Measurements from ENCODE around the gene LIFR.

LIFR gene

GRCh38 chr5:38471709-38472108 lies 84.7 kb downstream of the LIFR start:
- no peak overlapping the region for H3K9ac ChIP-seq (ENCODE audit: low read depth, low read length, poor library complexity, severe bottlenecking)
- TF ChIP-seq EZH2phosphoT487 (IDR thresholded peaks at IDR 0.05; ENCODE audit: borderline replicate concordance) (no peak), CTCF (conservative IDR thresholded peaks at IDR 0.05; ENCODE audit: low read length) (no peak)
- peaks cover 20% of the 10 kb centered on the region for H3K27me3 ChIP-seq (ENCODE audit: insufficient read depth, low read length, poor library complexity, severe bottlenecking)
- no peaks in the 10 kb centered on the region for H3K9me2 ChIP-seq (replicated peaks; ENCODE audit: low read depth, low read length)
- no peaks in the 10 kb centered on the region for H3K9me3 ChIP-seq (ENCODE audit: insufficient read depth, low read depth, low read length)
- no peaks in the 10 kb centered on the region for H3K36me3 ChIP-seq (ENCODE audit: insufficient read depth, low read length)
- H3K4me2 ChIP-seq (ENCODE audit: low read depth, low read length, poor library complexity, severe bottlenecking), result no peak overlapping the region
- H3F3A ChIP-seq (ENCODE audit: low read depth), result no peaks in the 10 kb centered on the region
- H3K4me1 ChIP-seq (ENCODE audit: insufficient read depth, low read length, poor library complexity, severe bottlenecking), result no peaks in the 10 kb centered on the region
- H2AFZ ChIP-seq (ENCODE audit: low read length), result no peak overlapping the region
- no peak overlapping the region for H3K4me3 ChIP-seq (ENCODE audit: low read length, poor library complexity, severe bottlenecking)
- no peaks in the 10 kb centered on the region for H4K20me1 ChIP-seq (ENCODE audit: insufficient read depth, low read length, poor library complexity, severe bottlenecking)
- H3K79me2 ChIP-seq (ENCODE audit: insufficient read depth, low read length), result no peaks in the 10 kb centered on the region

GRCh38 chr5:38469707-38470267 lies 86.7 kb downstream of the LIFR start:
- TF ChIP-seq CTCF (conservative IDR thresholded peaks at IDR 0.05; ENCODE audit: low read length) (no peak), EZH2phosphoT487 (IDR thresholded peaks at IDR 0.05; ENCODE audit: borderline replicate concordance) (no peak)
- H2AFZ ChIP-seq (ENCODE audit: low read length), result no peak overlapping the region
- H4K20me1 ChIP-seq (ENCODE audit: insufficient read depth, low read length, poor library complexity, severe bottlenecking), result no peaks in the 10 kb centered on the region
- no peaks in the 10 kb centered on the region for H3K4me1 ChIP-seq (ENCODE audit: insufficient read depth, low read length, poor library complexity, severe bottlenecking)
- H3K79me2 ChIP-seq (ENCODE audit: insufficient read depth, low read length), result no peaks in the 10 kb centered on the region
- H3K36me3 ChIP-seq (ENCODE audit: insufficient read depth, low read length), result no peaks in the 10 kb centered on the region
- no peaks in the 10 kb centered on the region for H3K9me3 ChIP-seq (ENCODE audit: insufficient read depth, low read depth, low read length)
- H3K9me2 ChIP-seq (replicated peaks; ENCODE audit: low read depth, low read length), result no peaks in the 10 kb centered on the region
- no peaks in the 10 kb centered on the region for H3F3A ChIP-seq (ENCODE audit: low read depth)
- no peak overlapping the region for H3K4me2 ChIP-seq (ENCODE audit: low read depth, low read length, poor library complexity, severe bottlenecking)
- no peak overlapping the region for H3K9ac ChIP-seq (ENCODE audit: low read depth, low read length, poor library complexity, severe bottlenecking)
- H3K27me3 ChIP-seq (ENCODE audit: insufficient read depth, low read length, poor library complexity, severe bottlenecking), result peaks cover 37% of the 10 kb centered on the region
- H3K4me3 ChIP-seq (ENCODE audit: low read length, poor library complexity, severe bottlenecking), result no peak overlapping the region

- no peaks in the 10 kb centered on the region for H4K20me1 ChIP-seq (ENCODE audit: insufficient read depth, low read length, poor library complexity, severe bottlenecking)
- no peaks in the 10 kb centered on the region for H3K9me3 ChIP-seq (ENCODE audit: insufficient read depth, low read depth, low read length)
- H2AFZ ChIP-seq (ENCODE audit: low read length), result no peak overlapping the region
- no peaks in the 10 kb centered on the region for H3F3A ChIP-seq (ENCODE audit: low read depth)
- TF ChIP-seq EZH2phosphoT487 (IDR thresholded peaks at IDR 0.05; ENCODE audit: borderline replicate concordance), result no peak
- no peak for TF ChIP-seq CTCF (conservative IDR thresholded peaks at IDR 0.05; ENCODE audit: low read length)
- no peaks in the 10 kb centered on the region for H3K4me1 ChIP-seq (ENCODE audit: insufficient read depth, low read length, poor library complexity, severe bottlenecking)
- no peaks in the 10 kb centered on the region for H3K79me2 ChIP-seq (ENCODE audit: insufficient read depth, low read length)
- H3K9me2 ChIP-seq (replicated peaks; ENCODE audit: low read depth, low read length), result no peaks in the 10 kb centered on the region
- H3K36me3 ChIP-seq (ENCODE audit: insufficient read depth, low read length), result no peaks in the 10 kb centered on the region
- H3K27me3 ChIP-seq (ENCODE audit: insufficient read depth, low read length, poor library complexity, severe bottlenecking), result peaks cover 44% of the 10 kb centered on the region
- no peak overlapping the region for H3K9ac ChIP-seq (ENCODE audit: low read depth, low read length, poor library complexity, severe bottlenecking)
- no peak overlapping the region for H3K4me2 ChIP-seq (ENCODE audit: low read depth, low read length, poor library complexity, severe bottlenecking)
- H3K4me3 ChIP-seq (ENCODE audit: low read length, poor library complexity, severe bottlenecking), result no peak overlapping the region
These were observed 87.3 kb downstream of the LIFR start for GRCh38 chr5:38468978-38469706.

Measured in Loucy (cell line).